Keratinocyte (primary cell): ENCODE measurements around the gene APP. TPM values are rescaled to one million over a fixed set of nuclear protein-coding genes. Genes with fewer than 3 reads are reported as not detected.

ENCODE experiments used
- DNase-seq: peaks from one replicate; pipeline ENCODE4 v3.0.0-alpha.2; 2011; ENCODE audit warnings: low read depth, missing footprints, low spot score
- FAIRE-seq: peaks from 2 replicates; lab custom pipeline; 2011; peaks lifted over from hg19 to GRCh38; lab: Jason Lieb, UNC
- H2AFZ ChIP-seq: 2 replicates; pipeline ENCODE4 v1.6.0; 2012; ENCODE audit warnings: low read length, control low read depth, inconsistent platforms; ENCODE audit not compliant: control insufficient read depth
- H3K27ac ChIP-seq: 2 replicates; pipeline ENCODE4 v1.5.1; 2011; ENCODE audit warnings: low read length; ENCODE audit not compliant: control insufficient read depth, insufficient read depth
- H3K27me3 ChIP-seq: 3 replicates; pipeline ENCODE4 v1.6.0; 2011; ENCODE audit warnings: low read length; ENCODE audit not compliant: control insufficient read depth, insufficient read depth; ENCODE audit errors: extremely low read depth
- H3K36me3 ChIP-seq, 2 experiments: 2 replicates in 1 of 2; 3 replicates in 1 of 2; pipeline ENCODE4 v1.5.1; 2011; ENCODE audit warnings: low read length in 2 of 2, mild to moderate bottlenecking in 1 of 2; ENCODE audit not compliant: control insufficient read depth in 2 of 2, insufficient read depth in 2 of 2; ENCODE audit errors: extremely low read depth in 1 of 2
- H3K4me1 ChIP-seq: 3 replicates; pipeline ENCODE4 v1.5.1; 2011; ENCODE audit warnings: low read length; ENCODE audit not compliant: control insufficient read depth, insufficient read depth; ENCODE audit errors: extremely low read depth
- H3K4me2 ChIP-seq: 3 replicates; pipeline ENCODE4 v1.6.0; 2011; ENCODE audit warnings: low read depth, low read length; ENCODE audit not compliant: control insufficient read depth, insufficient read depth; ENCODE audit errors: extremely low read depth
- H3K4me3 ChIP-seq, 3 experiments: fragments of 200-600 bp in 1 of 3; sonication (generic) in 1 of 3; 2 replicates in 2 of 3; 3 replicates in 1 of 3; pipeline ENCODE4 v1.5.1; 2011 to 2016; ENCODE audit warnings: low read length in 3 of 3, mild to moderate bottlenecking in 3 of 3, control low read depth in 2 of 3, inconsistent platforms in 1 of 3, low read depth in 1 of 3, mixed read lengths in 1 of 3, mixed run types in 1 of 3, moderate library complexity in 1 of 3; ENCODE audit not compliant: control insufficient read depth in 2 of 3, insufficient read depth in 2 of 3; ENCODE audit errors: extremely low read depth in 1 of 3
- H3K79me2 ChIP-seq: 2 replicates; pipeline ENCODE4 v1.6.0; 2012; ENCODE audit warnings: low read length; ENCODE audit not compliant: control insufficient read depth, insufficient read depth
- H3K9ac ChIP-seq: 3 replicates; pipeline ENCODE4 v1.6.0; 2011; ENCODE audit warnings: low read length; ENCODE audit not compliant: control insufficient read depth, insufficient read depth; ENCODE audit errors: extremely low read depth
- H3K9me1 ChIP-seq: 3 replicates; pipeline ENCODE4 v1.6.0; 2011; ENCODE audit warnings: low read length; ENCODE audit not compliant: control insufficient read depth, insufficient read depth; ENCODE audit errors: extremely low read depth
- H3K9me3 ChIP-seq: 2 replicates; pipeline ENCODE4 v1.5.1; 2012; ENCODE audit warnings: low read depth, low read length; ENCODE audit not compliant: control insufficient read depth
- H4K20me1 ChIP-seq: 3 replicates; pipeline ENCODE4 v1.6.0; 2011; ENCODE audit warnings: low read length; ENCODE audit not compliant: control insufficient read depth, insufficient read depth; ENCODE audit errors: extremely low read depth
- CTCF ChIP-seq, 3 experiments: IDR thresholded peaks in 1 of 3; conservative IDR thresholded peaks in 1 of 3; optimal IDR thresholded peaks in 1 of 3; 2 replicates in 2 of 3; 3 replicates in 1 of 3; pipeline versions ENCODE3 to v1.5.1; 2011; ENCODE audit warnings: low read length in 3 of 3, mild to moderate bottlenecking in 3 of 3, moderate library complexity in 2 of 3, control low read depth in 1 of 3, inconsistent platforms in 1 of 3; ENCODE audit not compliant: insufficient read depth in 2 of 3; ENCODE audit errors: extremely low read depth in 1 of 3
- EZH2 ChIP-seq: IDR thresholded peaks from one replicate; pipeline ENCODE4 v1.6.1; 2012; ENCODE audit warnings: inconsistent platforms, mild to moderate bottlenecking, low read length, moderate library complexity
- dilution Hi-C: fragments of 300-500 bp; cut with MboI; formaldehyde crosslinking; loops from one replicate; pipeline ENCODE4 v1.7.0; 2020; ENCODE audit warnings: low sequenced_read_pairs; ENCODE audit not compliant: extremely low pct_ligation_motif_present
- polyA plus RNA-seq, 5 experiments: library from polyadenylated mRNA; depleted of rRNA in 3 of 5; stranded (reverse) in 3 of 5; stranded (forward) in 1 of 5; unstranded in 1 of 5; fragments of >200 nt; gene quantifications; 1 replicate in 1 of 5; 2 replicates in 3 of 5; 3 replicates in 1 of 5; pipeline versions ENCODE4 v1.2.1 to v1.2.3, GENCODE V29; 2011 to 2012; ENCODE audit warnings: missing spikeins in 2 of 5, low read depth in 1 of 5, low replicate concordance in 1 of 5

The APP gene
- polyA plus RNA-seq, 1 donor (not counting 4 experiments of a cell fraction or from before 2014, with no cell fraction given) = 1,015 TPM

GRCh38 chr21:26007951-26008498, 162.5 kb downstream of the APP start:
- H3K27ac ChIP-seq = no peak overlapping the region
- TF ChIP-seq CTCF (optimal IDR thresholded peaks at IDR 0.05 in 1 of 3, IDR thresholded peaks at IDR 0.05 in 1 of 3, conservative IDR thresholded peaks at IDR 0.05 in 1 of 3; ENCODE audit: extremely low read depth in 1 of 3, insufficient read depth in 2 of 3, low read length in 3 of 3) (no peak), EZH2 (no peak)
- no peaks in the 10 kb centered on the region for H3K9me3 ChIP-seq
- H3K27me3 ChIP-seq = no peaks in the 10 kb centered on the region
- H3K4me3 ChIP-seq = no peak overlapping the region
- no peaks in the 10 kb centered on the region for H4K20me1 ChIP-seq
- H3K4me1 ChIP-seq = no peaks in the 10 kb centered on the region
- no peak overlapping the region for H3K9ac ChIP-seq
- H3K79me2 ChIP-seq = peaks cover 38% of the 10 kb centered on the region
- FAIRE-seq = no peak
- DNase-seq = no peak
- no peak overlapping the region for H3K4me2 ChIP-seq
- dilution Hi-C loops = no loop called here
- no peaks in the 10 kb centered on the region for H3K9me1 ChIP-seq
- no peak overlapping the region for H2AFZ ChIP-seq
- H3K36me3 ChIP-seq = peaks cover 6 to 7% of the 10 kb centered on the region in 2 experiments

GRCh38 chr21:26005464-26005863, 165.1 kb downstream of the APP start:
- Histone ChIP-seq H3K27ac (no peak overlapping the region), H3K9ac (no peak overlapping the region), H4K20me1 (no peaks in the 10 kb centered on the region), H3K4me3 (no peak overlapping the region), H2AFZ (no peak overlapping the region), H3K4me2 (no peak overlapping the region), H3K4me1 (no peaks in the 10 kb centered on the region), H3K36me3 (peaks cover 6 to 10% of the 10 kb centered on the region in 2 experiments), H3K79me2 (peaks cover 35% of the 10 kb centered on the region), H3K9me3 (no peaks in the 10 kb centered on the region), H3K27me3 (no peaks in the 10 kb centered on the region), H3K9me1 (no peaks in the 10 kb centered on the region)
- dilution Hi-C loops = no loop called here
- TF ChIP-seq CTCF (optimal IDR thresholded peaks at IDR 0.05 in 1 of 3, IDR thresholded peaks at IDR 0.05 in 1 of 3, conservative IDR thresholded peaks at IDR 0.05 in 1 of 3; ENCODE audit: extremely low read depth in 1 of 3, insufficient read depth in 2 of 3, low read length in 3 of 3) (no peak), EZH2 (no peak)
- FAIRE-seq = no peak
- no peak for DNase-seq
